Measurements from ENCODE around the gene RSAD2. TPM values are rescaled to one million over a fixed set of nuclear protein-coding genes. Genes with fewer than 3 reads are reported as not detected.

RSAD2 gene
- total and polyA plus RNA-seq, 2 donors (not counting 3 experiments of a cell fraction or from before 2014, with no cell fraction given): 0.03 to 0.18 TPM

DNA sequence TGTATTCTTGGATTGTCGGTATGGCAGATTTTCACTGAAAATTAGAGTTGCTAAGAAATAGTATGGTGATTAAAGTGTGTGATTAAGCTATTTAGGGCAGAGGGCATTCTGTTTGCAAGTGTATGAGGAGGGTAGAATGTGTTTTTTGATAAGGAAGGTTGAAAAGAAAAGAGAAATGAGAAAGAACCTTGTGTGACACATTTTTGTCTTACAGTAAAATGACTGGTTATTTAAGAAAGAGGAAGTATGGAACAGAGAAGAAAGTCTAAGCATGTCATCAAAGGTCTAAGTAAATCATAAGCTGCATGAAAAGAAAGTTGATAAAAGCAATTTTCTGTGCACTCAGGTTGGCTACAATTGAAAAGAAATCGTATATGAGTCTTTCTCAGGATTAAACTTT lies 5.2 kb upstream of the RSAD2 start:
- FAIRE-seq (no peak), DNase-seq (ENCODE audit: low read depth, low spot score) (no peak)
- CTCF ChIA-PET: no interaction called here
- Histone ChIP-seq H3K4me1 (ENCODE audit: control insufficient read depth, extremely low read depth, insufficient read depth, low read length) (no peaks in the 10 kb centered on the region), H3K27ac (ENCODE audit: insufficient read depth, low read depth, low read length) (no peak overlapping the region), H3K27me3 (ENCODE audit: control insufficient read depth in 2 of 2, insufficient read depth in 2 of 2, low read length in 2 of 2) (peaks cover 4 to 17% of the 10 kb centered on the region in 2 experiments), H2AFZ (ENCODE audit: low read depth, low read length) (no peak overlapping the region), H3K4me2 (ENCODE audit: insufficient read depth, low read length) (no peak overlapping the region), H3K79me2 (ENCODE audit: control insufficient read depth, insufficient read depth, low read length) (no peaks in the 10 kb centered on the region), H3K36me3 (ENCODE audit: control insufficient read depth in 2 of 2, extremely low read depth in 1 of 2, insufficient read depth in 2 of 2, low read length in 2 of 2) (no peaks in the 10 kb centered on the region), H3K9me1 (replicated peaks; ENCODE audit: control insufficient read depth, extremely low read depth, insufficient read depth, low read length) (no peaks in the 10 kb centered on the region), H3K4me3 (replicated peaks in 1 of 3; ENCODE audit: insufficient read depth in 1 of 3, low read depth in 1 of 3, low read length in 3 of 3) (no peak overlapping the region), H3K9me3 (replicated peaks; ENCODE audit: control insufficient read depth, insufficient read depth, low read length) (no peaks in the 10 kb centered on the region), H3K9ac (replicated peaks; ENCODE audit: extremely low read depth, insufficient read depth, low read length) (no peak overlapping the region), H4K20me1 (replicated peaks; ENCODE audit: control insufficient read depth, extremely low read depth, insufficient read depth, low read length) (no peaks in the 10 kb centered on the region)
- POLR2A ChIA-PET: no interaction called here
- dilution Hi-C loops (cut with MboI; ENCODE audit: extremely low pct_ligation_motif_present, low sequenced_read_pairs) (no loop called here), intact Hi-C loops (cut with micrococcal nuclease) (no loop called here)
- TF ChIP-seq MYC (IDR thresholded peaks at IDR 0.05; ENCODE audit: low read depth, low read length): no peak
- TF ChIP-seq, protein P1, sequence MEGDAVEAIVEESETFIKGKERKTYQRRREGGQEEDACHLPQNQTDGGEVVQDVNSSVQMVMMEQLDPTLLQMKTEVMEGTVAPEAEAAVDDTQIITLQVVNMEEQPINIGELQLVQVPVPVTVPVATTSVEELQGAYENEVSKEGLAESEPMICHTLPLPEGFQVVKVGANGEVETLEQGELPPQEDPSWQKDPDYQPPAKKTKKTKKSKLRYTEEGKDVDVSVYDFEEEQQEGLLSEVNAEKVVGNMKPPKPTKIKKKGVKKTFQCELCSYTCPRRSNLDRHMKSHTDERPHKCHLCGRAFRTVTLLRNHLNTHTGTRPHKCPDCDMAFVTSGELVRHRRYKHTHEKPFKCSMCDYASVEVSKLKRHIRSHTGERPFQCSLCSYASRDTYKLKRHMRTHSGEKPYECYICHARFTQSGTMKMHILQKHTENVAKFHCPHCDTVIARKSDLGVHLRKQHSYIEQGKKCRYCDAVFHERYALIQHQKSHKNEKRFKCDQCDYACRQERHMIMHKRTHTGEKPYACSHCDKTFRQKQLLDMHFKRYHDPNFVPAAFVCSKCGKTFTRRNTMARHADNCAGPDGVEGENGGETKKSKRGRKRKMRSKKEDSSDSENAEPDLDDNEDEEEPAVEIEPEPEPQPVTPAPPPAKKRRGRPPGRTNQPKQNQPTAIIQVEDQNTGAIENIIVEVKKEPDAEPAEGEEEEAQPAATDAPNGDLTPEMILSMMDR (IDR thresholded peaks at IDR 0.05; ENCODE audit: extremely low read depth in 1 of 2, insufficient read depth in 1 of 2, low read depth in 1 of 2, low read length in 2 of 2): no peak
- TF ChIP-seq, protein P2, sequence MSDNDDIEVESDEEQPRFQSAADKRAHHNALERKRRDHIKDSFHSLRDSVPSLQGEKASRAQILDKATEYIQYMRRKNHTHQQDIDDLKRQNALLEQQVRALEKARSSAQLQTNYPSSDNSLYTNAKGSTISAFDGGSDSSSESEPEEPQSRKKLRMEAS (IDR thresholded peaks at IDR 0.05; ENCODE audit: insufficient read depth, insufficient read length): no peak
- no peak for TF ChIP-seq JUN (IDR thresholded peaks at IDR 0.05; ENCODE audit: borderline replicate concordance, insufficient read depth, insufficient read length, low read depth)
- TF ChIP-seq EZH2 (IDR thresholded peaks at IDR 0.05; ENCODE audit: borderline replicate concordance, low read depth, low read length, severe bottlenecking): no peak
- no peak for TF ChIP-seq FOS (IDR thresholded peaks at IDR 0.05; ENCODE audit: borderline replicate concordance, insufficient read depth, low read length)
- TF ChIP-seq GATA2 (IDR thresholded peaks at IDR 0.05; ENCODE audit: insufficient read depth, insufficient read length, low read depth, low read length): no peak
- TF ChIP-seq POLR2AphosphoS5 (IDR thresholded peaks at IDR 0.05; ENCODE audit: insufficient read depth, low read depth, low read length): no peak
- TF ChIP-seq POLR2A (IDR thresholded peaks at IDR 0.05; ENCODE audit: low read depth, low read length): no peak
- BruUV-seq (replicated peaks): no TSS peak
